Stimulated activated effector memory CD8-positive, alpha-beta T cell treated with anti-CD3 and anti-CD28 coated beads, Interleukin-12 subunit alpha, Interleukin-12 subunit beta, amount 100 ng/mL, for 72 hours (primary cell): ENCODE results near the gene CPNE4.

ENCODE experiments used
- ATAC-seq: fragments of 150-1000 bp; cut with Tn5 transposase; 2 replicates; pipeline ENCODE4 v1.10.0; 2021
- DNase-seq, 2 donors: peaks; one replicate each; pipeline ENCODE4 v3.0.0; 2021 to 2022; ENCODE audit warnings: low spot score in 2 of 2
- H3K27ac Mint-ChIP-seq: one replicate; pipeline ENCODE4 v1.8.0; 2022; ENCODE audit warnings: mild to moderate bottlenecking, mixed read lengths
- H3K36me3 Mint-ChIP-seq: one replicate; pipeline ENCODE4 v1.8.0; 2022; ENCODE audit warnings: mild to moderate bottlenecking, mixed read lengths
- H3K4me1 Mint-ChIP-seq: one replicate; pipeline ENCODE4 v1.8.0; 2022; ENCODE audit warnings: mixed read lengths
- H3K4me3 Mint-ChIP-seq: one replicate; pipeline ENCODE4 v1.8.0; 2022; ENCODE audit warnings: mild to moderate bottlenecking, mixed read lengths
- H3K9me3 Mint-ChIP-seq: one replicate; pipeline ENCODE4 v1.8.0; 2022; ENCODE audit warnings: mixed read lengths

The CPNE4 gene

GRCh38 chr3:132034097-132034485, 723 bp downstream of the CPNE4 start:
- peak overlapping the region; percentile 8 for H3K4me3 Mint-ChIP-seq
- no peaks in the 10 kb centered on the region for H3K36me3 Mint-ChIP-seq

GRCh38 chr3:132033471-132033870, 1.3 kb downstream of the CPNE4 start:
- Mint-ChIP-seq H3K9me3 (no peaks in the 10 kb centered on the region), H3K27ac (no peak overlapping the region), H3K4me3 (no peak overlapping the region), H3K36me3 (no peaks in the 10 kb centered on the region), H3K4me1 (peaks cover 6% of the 10 kb centered on the region)
- ATAC-seq (no peak), DNase-seq (no peak)

More at GRCh38 chr3:132034097-132034485, 723 bp downstream of the CPNE4 start:
- Mint-ChIP-seq H3K9me3 (no peaks in the 10 kb centered on the region), H3K4me1 (peaks cover 6% of the 10 kb centered on the region), H3K27ac (no peak overlapping the region)
- ATAC-seq = no peak
- no peak for DNase-seq

DNA sequence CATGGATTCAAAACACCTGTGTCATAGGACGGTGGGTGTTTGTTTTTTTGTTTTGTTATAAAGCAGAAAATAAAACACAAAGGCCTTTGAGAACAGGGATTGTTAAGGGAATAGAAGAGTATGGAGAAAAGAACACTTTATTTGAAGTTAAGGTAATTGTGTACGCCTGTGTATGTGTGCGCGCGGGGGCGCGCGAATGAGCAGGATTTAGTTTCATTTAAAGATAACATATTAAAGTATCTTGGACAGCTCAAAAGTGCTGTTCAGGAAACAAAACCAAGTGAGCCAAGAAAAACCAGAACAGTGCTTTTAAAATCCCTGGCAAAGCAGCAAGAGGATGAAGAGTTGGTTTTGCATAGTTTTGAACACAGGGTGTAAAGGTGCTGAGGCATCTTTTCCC, 1.9 kb downstream of the CPNE4 start:
- Mint-ChIP-seq H3K27ac (no peak overlapping the region), H3K4me3 (no peak overlapping the region), H3K4me1 (peaks cover 6% of the 10 kb centered on the region), H3K9me3 (no peaks in the 10 kb centered on the region), H3K36me3 (no peaks in the 10 kb centered on the region)
- ATAC-seq = no peak
- no peak for DNase-seq

- H3K9me3 Mint-ChIP-seq = no peaks in the 10 kb centered on the region
- no peak overlapping the region for H3K4me3 Mint-ChIP-seq
- ATAC-seq (peak; percentile 67), DNase-seq (peak; percentile 25 to 74)
- peaks cover 2% of the 10 kb centered on the region for H3K4me1 Mint-ChIP-seq
- no peaks in the 10 kb centered on the region for H3K36me3 Mint-ChIP-seq
- H3K27ac Mint-ChIP-seq = no peak overlapping the region
These were observed 5.5 kb downstream of the CPNE4 start for GRCh38 chr3:132029182-132029902.

DNA sequence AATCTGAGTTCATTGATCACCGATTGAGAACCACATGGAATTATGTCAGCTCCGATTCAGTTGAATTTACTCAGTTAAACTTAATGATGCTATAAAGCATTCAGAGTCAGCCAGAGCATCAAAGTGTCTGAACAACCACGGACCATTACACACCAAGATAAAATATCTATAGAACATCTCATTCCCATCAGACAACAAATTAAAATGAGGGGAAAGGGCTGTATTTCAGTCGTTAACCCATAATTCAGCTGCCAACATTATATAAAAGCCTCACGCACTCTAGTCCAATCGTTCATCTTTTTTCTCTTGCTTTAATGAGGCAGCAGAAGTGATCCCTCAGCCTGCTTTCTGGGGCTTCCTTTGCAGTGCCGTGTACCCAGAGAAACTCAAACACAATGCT, 11.9 kb downstream of the CPNE4 start:
- no peak overlapping the region for H3K27ac Mint-ChIP-seq
- no peaks in the 10 kb centered on the region for H3K36me3 Mint-ChIP-seq
- no peaks in the 10 kb centered on the region for H3K4me1 Mint-ChIP-seq
- H3K4me3 Mint-ChIP-seq = no peak overlapping the region
- ATAC-seq (no peak), DNase-seq (no peak)
- no peaks in the 10 kb centered on the region for H3K9me3 Mint-ChIP-seq

- Mint-ChIP-seq H3K4me3 (no peak overlapping the region), H3K27ac (no peak overlapping the region), H3K36me3 (no peaks in the 10 kb centered on the region), H3K9me3 (no peaks in the 10 kb centered on the region), H3K4me1 (no peaks in the 10 kb centered on the region)
- DNase-seq (no peak), ATAC-seq (no peak)
These were observed 14.8 kb downstream of the CPNE4 start for GRCh38 chr3:132020058-132020457.

- ATAC-seq (no peak), DNase-seq (no peak)
- Mint-ChIP-seq H3K4me1 (no peaks in the 10 kb centered on the region), H3K27ac (no peak overlapping the region), H3K9me3 (no peaks in the 10 kb centered on the region), H3K36me3 (no peaks in the 10 kb centered on the region), H3K4me3 (no peak overlapping the region)
These were observed 17.7 kb downstream of the CPNE4 start for GRCh38 chr3:132017137-132017536.

DNA sequence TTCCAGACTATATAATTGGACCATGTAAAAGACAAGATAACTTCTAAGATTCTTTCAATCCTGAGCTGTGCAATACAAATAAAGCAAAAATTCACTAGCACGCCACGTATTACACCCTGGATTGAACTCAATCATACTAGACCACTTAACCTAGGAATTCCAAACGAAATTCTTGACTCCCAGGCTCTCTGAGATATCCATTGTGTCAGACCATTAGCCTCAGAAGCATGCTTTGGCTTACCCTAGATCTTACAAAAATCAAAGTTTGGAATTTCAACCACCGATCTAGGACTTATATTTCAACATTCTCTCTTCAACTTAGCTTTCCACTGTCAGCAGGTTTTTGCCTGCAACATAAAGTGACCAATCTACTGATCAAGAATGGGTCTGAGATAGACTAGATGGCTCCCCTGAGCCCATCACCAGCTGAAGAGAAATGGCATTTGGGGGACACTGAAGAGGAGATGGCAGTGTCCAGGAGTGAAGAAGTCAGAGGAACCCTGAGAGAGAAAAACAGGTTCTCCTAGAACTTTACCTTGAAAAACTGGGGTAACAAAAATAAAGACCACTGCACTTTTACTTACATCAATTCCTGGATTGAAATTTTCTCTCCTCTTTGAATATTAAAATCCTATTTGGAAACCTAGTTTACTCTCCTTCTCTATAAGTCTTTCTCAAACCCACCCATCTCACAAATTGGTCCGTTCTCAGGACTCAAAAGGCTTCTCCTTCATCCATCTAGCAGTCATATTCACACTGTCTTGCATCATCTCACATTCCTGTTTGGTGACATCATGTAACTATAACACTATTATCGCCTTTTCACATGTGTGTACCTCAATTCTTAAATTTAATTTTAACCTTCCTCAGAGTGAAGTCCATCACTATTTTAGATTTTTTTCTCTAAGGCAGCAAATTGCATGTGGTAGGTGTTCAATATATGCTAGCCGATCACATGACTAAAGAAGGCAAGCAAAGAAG, 18.5 kb downstream of the CPNE4 start:
- Mint-ChIP-seq H3K4me1 (no peaks in the 10 kb centered on the region), H3K4me3 (no peak overlapping the region), H3K9me3 (no peaks in the 10 kb centered on the region), H3K27ac (no peak overlapping the region), H3K36me3 (no peaks in the 10 kb centered on the region)
- no peak for ATAC-seq
- no peak for DNase-seq

DNA sequence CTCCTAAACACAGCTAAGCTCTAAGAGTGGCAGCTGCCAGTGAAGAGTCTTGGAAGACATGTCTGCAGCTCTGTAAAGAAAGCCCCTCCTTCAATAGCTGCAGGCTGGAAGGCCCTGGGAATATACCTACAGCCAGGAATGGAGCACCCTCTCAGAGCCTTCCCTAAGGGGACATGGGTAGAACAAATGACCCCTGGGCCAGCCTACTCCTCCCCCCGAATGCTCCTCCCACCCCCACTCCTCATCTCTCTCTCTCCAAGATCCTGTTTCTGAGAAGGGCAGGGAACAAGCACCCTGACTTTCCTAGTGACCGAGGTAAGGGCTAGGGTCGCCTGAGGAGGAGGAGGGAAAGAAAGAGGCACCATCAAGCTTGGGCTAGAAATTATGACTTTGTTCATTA, 20.7 kb downstream of the CPNE4 start:
- no peaks in the 10 kb centered on the region for H3K9me3 Mint-ChIP-seq
- no peak for DNase-seq
- no peaks in the 10 kb centered on the region for H3K4me1 Mint-ChIP-seq
- H3K4me3 Mint-ChIP-seq = no peak overlapping the region
- no peak for ATAC-seq
- no peaks in the 10 kb centered on the region for H3K36me3 Mint-ChIP-seq
- H3K27ac Mint-ChIP-seq = no peak overlapping the region

DNA sequence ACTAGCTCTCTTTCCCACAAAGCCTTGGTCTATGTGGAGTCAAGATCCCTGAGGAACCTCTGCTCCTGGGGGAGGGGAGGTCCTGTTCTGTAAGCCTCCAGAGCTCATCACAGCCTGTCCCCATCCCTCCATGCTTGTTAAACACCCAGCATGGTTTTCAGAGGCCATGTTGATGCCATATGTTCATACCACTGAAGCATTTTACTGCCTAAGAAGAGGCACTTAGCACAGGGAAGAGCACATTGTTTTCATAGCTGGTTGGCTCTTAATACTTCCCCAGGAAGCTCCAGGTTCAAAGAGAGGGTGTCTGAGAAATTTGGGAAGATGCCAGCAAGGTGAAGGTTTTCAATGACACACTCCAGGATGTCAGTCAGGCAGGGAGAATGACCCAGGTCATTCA, 25.6 kb downstream of the CPNE4 start:
- H3K4me3 Mint-ChIP-seq = no peak overlapping the region
- no peak for DNase-seq
- no peaks in the 10 kb centered on the region for H3K4me1 Mint-ChIP-seq
- no peak for ATAC-seq
- H3K36me3 Mint-ChIP-seq = no peaks in the 10 kb centered on the region
- H3K9me3 Mint-ChIP-seq = no peaks in the 10 kb centered on the region
- H3K27ac Mint-ChIP-seq = no peak overlapping the region

DNA sequence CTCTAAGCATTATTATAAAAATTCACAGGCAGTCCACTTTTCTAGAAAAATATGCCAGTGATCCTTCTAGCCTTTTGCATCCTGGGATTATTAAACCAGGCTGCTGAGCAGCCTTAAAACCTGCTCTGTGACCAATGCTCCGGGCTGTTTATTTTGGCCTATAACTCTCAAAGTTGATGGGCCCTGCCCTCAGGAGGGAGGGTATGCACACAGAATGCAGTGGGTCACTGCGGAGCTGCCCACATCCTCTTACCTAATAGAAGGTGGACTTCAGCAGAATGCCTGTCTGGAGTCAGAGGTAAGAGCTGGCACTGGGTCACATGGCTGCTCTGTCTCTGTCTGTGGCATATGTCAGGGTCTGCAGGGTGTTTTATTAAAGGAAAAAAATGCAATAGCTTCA, 26.0 kb downstream of the CPNE4 start:
- Mint-ChIP-seq H3K9me3 (no peaks in the 10 kb centered on the region), H3K4me1 (no peaks in the 10 kb centered on the region), H3K4me3 (no peak overlapping the region), H3K36me3 (no peaks in the 10 kb centered on the region), H3K27ac (no peak overlapping the region)
- DNase-seq (no peak), ATAC-seq (no peak)

- no peak for DNase-seq
- Mint-ChIP-seq H3K27ac (no peak overlapping the region), H3K4me1 (no peaks in the 10 kb centered on the region), H3K36me3 (no peaks in the 10 kb centered on the region), H3K4me3 (no peak overlapping the region), H3K9me3 (no peaks in the 10 kb centered on the region)
- no peak for ATAC-seq
These were observed 27.2 kb downstream of the CPNE4 start for GRCh38 chr3:132007617-132008016.

DNA sequence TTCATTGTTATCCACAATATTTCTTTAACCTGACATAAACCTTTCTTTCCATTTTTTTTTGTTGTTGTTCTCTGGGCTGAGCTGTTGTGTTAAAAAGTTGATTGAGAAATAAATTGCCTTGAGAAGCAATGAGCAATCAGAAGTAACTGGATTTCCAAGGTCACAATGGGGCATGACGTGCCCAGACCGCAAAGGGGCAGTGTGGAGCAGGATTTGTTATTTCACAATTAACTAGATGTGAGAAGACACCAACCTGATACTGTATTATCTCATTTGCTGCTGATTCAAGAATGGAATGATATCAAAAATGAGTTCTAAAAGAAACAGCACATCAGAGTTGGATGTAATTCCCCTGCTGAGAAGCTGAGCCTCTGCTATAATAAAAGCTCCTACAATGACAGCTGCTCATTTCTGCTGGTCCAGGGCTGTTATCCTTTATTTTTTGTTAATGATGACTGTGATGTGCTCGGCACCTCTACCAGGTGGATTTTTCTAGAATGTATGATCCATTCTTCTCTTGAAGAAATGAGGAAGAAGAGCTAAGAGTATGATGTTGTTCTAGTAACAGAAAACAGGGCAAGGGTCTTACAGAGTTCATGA, 28.1 kb downstream of the CPNE4 start:
- Mint-ChIP-seq H3K9me3 (no peaks in the 10 kb centered on the region), H3K27ac (no peak overlapping the region), H3K36me3 (no peaks in the 10 kb centered on the region), H3K4me3 (no peak overlapping the region), H3K4me1 (no peaks in the 10 kb centered on the region)
- ATAC-seq = no peak
- no peak for DNase-seq

DNA sequence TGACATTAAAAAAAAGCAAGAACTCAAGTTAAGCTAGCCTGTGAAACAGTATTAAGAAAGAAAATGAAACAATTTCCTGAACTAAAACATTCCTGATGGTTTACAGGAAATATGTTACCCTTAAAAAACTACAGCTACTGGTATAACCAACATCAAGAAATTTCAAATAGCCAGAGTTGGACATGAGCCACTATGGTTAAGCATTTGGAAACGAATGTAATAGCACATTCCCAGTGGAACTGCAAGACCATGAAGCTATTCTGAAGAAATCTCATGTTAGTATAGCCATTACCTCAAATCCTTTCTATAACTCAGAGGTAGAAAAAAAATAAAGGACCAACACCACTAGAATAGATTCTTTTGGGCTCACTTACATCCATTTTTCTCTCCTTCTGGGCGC, 30.2 kb downstream of the CPNE4 start:
- no peaks in the 10 kb centered on the region for H3K9me3 Mint-ChIP-seq
- DNase-seq = no peak
- no peak overlapping the region for H3K27ac Mint-ChIP-seq
- no peak for ATAC-seq
- no peaks in the 10 kb centered on the region for H3K4me1 Mint-ChIP-seq
- H3K4me3 Mint-ChIP-seq = no peak overlapping the region
- H3K36me3 Mint-ChIP-seq = no peaks in the 10 kb centered on the region

DNA sequence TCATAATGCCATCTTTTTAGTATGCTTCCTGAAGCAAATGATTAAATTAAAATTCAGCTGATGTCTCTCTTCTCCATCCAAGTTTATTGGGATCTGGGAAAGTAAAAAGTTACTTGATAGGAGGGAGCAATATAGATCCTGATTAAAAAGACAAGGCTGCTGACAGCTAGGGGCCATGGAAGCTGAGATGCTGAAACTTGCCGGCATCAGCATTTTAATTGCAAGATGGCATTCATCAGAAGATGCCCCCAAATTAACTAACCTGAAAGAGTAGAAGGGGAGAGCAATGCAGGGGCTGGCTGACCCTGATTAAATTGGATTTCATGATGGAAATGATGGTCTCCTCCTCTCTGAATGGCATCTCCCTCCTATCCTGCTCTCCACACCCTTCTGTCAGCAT, 31.1 kb downstream of the CPNE4 start:
- Mint-ChIP-seq H3K27ac (no peak overlapping the region), H3K4me3 (no peak overlapping the region), H3K9me3 (no peaks in the 10 kb centered on the region), H3K4me1 (no peaks in the 10 kb centered on the region), H3K36me3 (no peaks in the 10 kb centered on the region)
- DNase-seq (no peak), ATAC-seq (no peak)

- no peaks in the 10 kb centered on the region for H3K36me3 Mint-ChIP-seq
- no peaks in the 10 kb centered on the region for H3K9me3 Mint-ChIP-seq
- ATAC-seq (no peak), DNase-seq (no peak)
- no peaks in the 10 kb centered on the region for H3K4me1 Mint-ChIP-seq
- no peak overlapping the region for H3K27ac Mint-ChIP-seq
- H3K4me3 Mint-ChIP-seq = no peak overlapping the region
These were observed 32.8 kb downstream of the CPNE4 start for GRCh38 chr3:132001999-132002398.
